Thyroid gland (tissue), 4 donors: ENCODE data around the gene TIMM10.

Source experiments
- POLR2A ChIP-seq, 2 donors: fragments of 450-650 bp; IDR thresholded peaks; one replicate each; pipeline ENCODE4 v1.6.1; 2017; ENCODE audit warnings: antibody characterized with exemption in 2 of 2, mild to moderate bottlenecking in 2 of 2, moderate library complexity in 1 of 2
- TF ChIP-seq, protein P1 (sequence below), 6 experiments: fragments of 200-600 bp in 3 of 6; fragments of 450-650 bp in 3 of 6; sonication (generic) in 3 of 6; IDR thresholded peaks; one replicate each; pipeline ENCODE4 v1.5.1; 2016 to 2019; ENCODE audit warnings: antibody characterized with exemption in 6 of 6, mild to moderate bottlenecking in 2 of 6, inconsistent platforms in 1 of 6, moderate library complexity in 1 of 6

GRCh38 chr11:57481315-57481714 is 49.2 kb downstream of the TIMM10 start:
- TF ChIP-seq, protein P1, sequence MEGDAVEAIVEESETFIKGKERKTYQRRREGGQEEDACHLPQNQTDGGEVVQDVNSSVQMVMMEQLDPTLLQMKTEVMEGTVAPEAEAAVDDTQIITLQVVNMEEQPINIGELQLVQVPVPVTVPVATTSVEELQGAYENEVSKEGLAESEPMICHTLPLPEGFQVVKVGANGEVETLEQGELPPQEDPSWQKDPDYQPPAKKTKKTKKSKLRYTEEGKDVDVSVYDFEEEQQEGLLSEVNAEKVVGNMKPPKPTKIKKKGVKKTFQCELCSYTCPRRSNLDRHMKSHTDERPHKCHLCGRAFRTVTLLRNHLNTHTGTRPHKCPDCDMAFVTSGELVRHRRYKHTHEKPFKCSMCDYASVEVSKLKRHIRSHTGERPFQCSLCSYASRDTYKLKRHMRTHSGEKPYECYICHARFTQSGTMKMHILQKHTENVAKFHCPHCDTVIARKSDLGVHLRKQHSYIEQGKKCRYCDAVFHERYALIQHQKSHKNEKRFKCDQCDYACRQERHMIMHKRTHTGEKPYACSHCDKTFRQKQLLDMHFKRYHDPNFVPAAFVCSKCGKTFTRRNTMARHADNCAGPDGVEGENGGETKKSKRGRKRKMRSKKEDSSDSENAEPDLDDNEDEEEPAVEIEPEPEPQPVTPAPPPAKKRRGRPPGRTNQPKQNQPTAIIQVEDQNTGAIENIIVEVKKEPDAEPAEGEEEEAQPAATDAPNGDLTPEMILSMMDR (IDR thresholded peaks at IDR 0.05) = no peak
- no peak for TF ChIP-seq POLR2A (IDR thresholded peaks at IDR 0.05)
